AG04449 (cell line): ENCODE results near the gene PRKN.
"Not testable (repeated sequence)": the region's sequence is repeated elsewhere in the genome, so short reads cannot be mapped to it uniquely, and the experiment has no call there.

Experiments used
- CTCF ChIA-PET: fragments of 350-600 bp; formaldehyde crosslinking; extraction: SDS; loops from one replicate; lab custom pipeline; 2021; ENCODE audit warnings: antibody characterized with exemption; lab: Yijun Ruan, JAX
- POLR2A ChIA-PET: fragments of 400-600, 350-600 bp; formaldehyde crosslinking; extraction: SDS; loops from one replicate; lab custom pipeline; 2020; ENCODE audit warnings: antibody characterized with exemption, inconsistent platforms; lab: Yijun Ruan, JAX
- DNase-seq: peaks from one replicate; pipeline ENCODE4 v3.0.0-alpha.2; 2010; ENCODE audit warnings: low read depth, low spot score
- H3K4me3 ChIP-seq: 2 replicates; pipeline ENCODE4 v1.5.1; 2011; ENCODE audit warnings: low read depth, mild to moderate bottlenecking, control low read depth, low read length
- TF ChIP-seq, protein P1 (sequence below): IDR thresholded peaks from one replicate; pipeline ENCODE4 v1.5.1; 2011; ENCODE audit warnings: mild to moderate bottlenecking, moderate library complexity, low read length, control low read depth, inconsistent platforms; ENCODE audit not compliant: insufficient read depth; ENCODE audit errors: missing control alignments

Gene PRKN

DNA sequence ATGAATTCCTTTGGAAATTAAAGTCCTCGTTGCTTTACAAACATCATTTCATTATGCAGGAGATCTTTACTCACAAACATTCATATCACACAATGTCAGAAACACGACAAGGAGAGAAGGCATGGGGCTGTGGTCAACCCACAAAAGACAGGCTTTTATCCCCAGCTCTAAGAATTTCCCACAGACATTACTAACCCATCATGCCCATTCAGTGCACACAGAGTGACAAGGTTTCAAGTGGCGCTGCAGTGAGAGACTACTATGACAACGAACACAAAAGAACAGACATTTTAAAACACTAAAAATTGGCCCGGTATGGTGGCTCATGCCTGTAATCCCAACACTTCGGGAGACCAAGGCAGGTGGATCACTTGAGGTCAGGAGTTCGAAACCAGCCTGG lies 873.9 kb downstream of the PRKN start:
- ChIA-PET POLR2A (no interaction called here), CTCF (no interaction called here)
- H3K4me3 ChIP-seq: no peak overlapping the region
- no peak for DNase-seq
- TF ChIP-seq, protein P1, sequence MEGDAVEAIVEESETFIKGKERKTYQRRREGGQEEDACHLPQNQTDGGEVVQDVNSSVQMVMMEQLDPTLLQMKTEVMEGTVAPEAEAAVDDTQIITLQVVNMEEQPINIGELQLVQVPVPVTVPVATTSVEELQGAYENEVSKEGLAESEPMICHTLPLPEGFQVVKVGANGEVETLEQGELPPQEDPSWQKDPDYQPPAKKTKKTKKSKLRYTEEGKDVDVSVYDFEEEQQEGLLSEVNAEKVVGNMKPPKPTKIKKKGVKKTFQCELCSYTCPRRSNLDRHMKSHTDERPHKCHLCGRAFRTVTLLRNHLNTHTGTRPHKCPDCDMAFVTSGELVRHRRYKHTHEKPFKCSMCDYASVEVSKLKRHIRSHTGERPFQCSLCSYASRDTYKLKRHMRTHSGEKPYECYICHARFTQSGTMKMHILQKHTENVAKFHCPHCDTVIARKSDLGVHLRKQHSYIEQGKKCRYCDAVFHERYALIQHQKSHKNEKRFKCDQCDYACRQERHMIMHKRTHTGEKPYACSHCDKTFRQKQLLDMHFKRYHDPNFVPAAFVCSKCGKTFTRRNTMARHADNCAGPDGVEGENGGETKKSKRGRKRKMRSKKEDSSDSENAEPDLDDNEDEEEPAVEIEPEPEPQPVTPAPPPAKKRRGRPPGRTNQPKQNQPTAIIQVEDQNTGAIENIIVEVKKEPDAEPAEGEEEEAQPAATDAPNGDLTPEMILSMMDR: no peak

DNA sequence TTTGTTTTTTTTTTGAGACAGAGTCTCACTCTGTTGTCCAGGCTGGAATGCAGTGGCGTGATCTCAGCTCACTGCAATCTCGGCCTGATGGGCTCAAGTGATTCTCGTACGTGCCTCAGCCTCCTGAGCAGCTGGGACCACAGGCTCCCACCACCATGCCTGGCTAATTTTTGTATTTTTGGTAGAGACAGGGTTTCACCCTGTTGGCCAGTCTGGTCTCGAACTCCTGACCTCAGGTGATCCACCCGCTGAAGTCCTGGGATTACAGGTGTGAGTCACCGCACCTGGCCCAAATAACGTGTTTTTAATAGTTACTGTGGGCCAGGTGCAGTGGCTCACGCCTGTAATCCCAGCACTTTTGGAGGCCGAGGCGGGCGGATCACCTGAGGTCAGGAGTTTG lies 876.1 kb downstream of the PRKN start:
- H3K4me3 ChIP-seq, POLR2A ChIA-PET, CTCF ChIA-PET, DNase-seq: not testable (repeated sequence)

DNA sequence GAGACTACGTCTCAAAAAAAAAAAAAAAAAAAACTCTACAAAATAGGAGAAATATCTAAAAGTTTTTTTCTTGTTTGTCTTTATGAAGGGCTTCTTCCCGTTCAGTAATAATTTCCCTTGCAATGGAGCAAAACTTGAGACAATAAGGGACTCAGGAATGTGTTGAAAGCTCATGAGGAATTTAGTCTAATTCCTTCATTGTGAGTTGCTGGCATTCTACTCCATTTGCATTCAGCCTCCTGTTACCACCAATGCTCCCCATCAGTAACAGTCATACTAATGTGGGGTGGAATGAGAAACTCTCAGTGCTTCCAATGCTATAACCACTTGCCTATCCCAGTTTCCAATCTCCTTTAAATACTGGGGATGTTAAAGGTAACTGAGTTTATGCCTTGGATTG lies 877.0 kb downstream of the PRKN start:
- TF ChIP-seq, protein P1: no peak
- no peak overlapping the region for H3K4me3 ChIP-seq
- no peak for DNase-seq
- POLR2A ChIA-PET: no interaction called here
- CTCF ChIA-PET: no interaction called here

DNA sequence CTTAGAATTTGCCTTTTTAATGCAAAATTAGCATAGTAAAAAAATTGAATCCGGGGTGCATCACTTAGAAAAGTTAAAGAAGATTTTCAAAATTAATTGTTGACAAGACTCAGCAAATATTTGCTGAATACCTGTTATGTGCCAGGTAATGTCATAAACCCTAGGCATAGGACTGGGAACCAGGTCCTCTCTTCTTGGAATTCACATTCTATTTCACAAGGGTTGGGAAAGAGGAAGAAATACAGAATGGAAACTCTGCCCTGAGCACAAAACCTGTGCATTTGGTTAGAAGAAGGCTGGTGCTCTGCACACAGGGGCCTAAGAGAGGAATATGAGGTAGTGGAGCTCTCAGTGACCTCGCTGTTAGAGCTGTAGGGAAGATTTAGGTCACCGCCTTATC lies 879.9 kb downstream of the PRKN start:
- POLR2A ChIA-PET: no interaction called here
- CTCF ChIA-PET: no interaction called here
- TF ChIP-seq, protein P1: no peak
- DNase-seq: no peak
- H3K4me3 ChIP-seq: no peak overlapping the region

DNA sequence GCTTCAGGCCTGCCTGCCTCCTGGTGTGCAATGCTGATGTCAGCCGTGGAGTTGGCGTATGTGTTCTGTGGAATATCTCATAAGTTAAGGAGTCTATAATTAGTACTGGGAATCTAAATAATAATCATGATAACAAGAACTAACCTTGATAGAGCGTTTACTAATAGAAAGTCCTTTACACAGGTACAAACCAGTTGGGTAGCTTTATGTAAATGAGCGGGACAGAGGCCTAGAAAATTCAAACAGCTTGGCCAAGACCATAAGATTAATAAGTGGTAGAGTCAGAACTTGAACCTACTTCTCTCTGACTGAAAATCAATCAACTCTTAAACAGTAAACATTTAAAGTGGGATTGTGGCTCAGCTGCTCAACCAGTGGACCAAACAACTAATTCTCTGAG lies 882.8 kb downstream of the PRKN start:
- TF ChIP-seq, protein P1: no peak
- ChIA-PET POLR2A (no interaction called here), CTCF (no interaction called here)
- DNase-seq: no peak
- no peak overlapping the region for H3K4me3 ChIP-seq

DNA sequence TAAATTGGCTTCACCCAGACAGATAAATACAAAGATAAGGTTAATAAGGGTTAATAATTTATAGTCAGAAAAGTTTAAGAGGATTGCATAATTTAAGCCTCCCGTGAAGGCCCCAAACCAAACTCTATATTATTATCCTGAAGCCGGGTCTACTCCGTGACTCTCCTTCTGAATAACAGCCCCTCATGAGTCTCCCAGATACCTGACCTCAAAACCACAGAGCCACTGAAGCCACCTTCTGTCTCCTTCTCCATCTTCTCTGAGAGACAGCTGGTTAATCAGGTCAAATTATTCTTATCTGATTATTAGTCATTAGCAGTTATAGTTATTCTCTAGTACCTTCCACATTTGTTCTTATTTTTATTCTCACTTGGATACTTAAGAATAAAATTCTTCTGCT lies 884.5 kb downstream of the PRKN start:
- ChIA-PET POLR2A (no interaction called here), CTCF (no interaction called here)
- H3K4me3 ChIP-seq: no peak overlapping the region
- TF ChIP-seq, protein P1: no peak
- DNase-seq: no peak

DNA sequence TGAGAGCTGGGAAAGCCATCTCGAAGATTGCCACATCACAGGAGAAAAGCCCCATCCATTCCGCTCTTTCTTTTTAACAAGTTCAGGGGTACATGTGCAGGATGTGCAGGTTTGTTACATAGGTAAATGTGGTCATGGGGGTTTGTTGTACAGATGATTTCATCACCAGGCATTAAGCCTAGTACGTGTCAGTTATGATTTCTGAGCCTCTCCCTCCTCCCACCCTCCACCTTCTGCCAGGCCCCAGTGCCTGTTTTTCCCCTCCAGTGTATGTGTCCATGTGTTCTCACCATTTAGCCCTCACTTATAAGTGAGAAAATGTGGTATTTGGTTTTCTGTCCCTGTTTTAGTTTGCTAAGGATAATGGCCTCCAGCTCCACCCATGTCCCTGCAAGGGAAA lies 887.2 kb downstream of the PRKN start:
- ChIA-PET CTCF (no interaction called here), POLR2A (no interaction called here)
- DNase-seq: no peak
- TF ChIP-seq, protein P1: no peak
- H3K4me3 ChIP-seq: no peak overlapping the region
